ENCODE results near the gene ALK.

Gene ALK

DNA sequence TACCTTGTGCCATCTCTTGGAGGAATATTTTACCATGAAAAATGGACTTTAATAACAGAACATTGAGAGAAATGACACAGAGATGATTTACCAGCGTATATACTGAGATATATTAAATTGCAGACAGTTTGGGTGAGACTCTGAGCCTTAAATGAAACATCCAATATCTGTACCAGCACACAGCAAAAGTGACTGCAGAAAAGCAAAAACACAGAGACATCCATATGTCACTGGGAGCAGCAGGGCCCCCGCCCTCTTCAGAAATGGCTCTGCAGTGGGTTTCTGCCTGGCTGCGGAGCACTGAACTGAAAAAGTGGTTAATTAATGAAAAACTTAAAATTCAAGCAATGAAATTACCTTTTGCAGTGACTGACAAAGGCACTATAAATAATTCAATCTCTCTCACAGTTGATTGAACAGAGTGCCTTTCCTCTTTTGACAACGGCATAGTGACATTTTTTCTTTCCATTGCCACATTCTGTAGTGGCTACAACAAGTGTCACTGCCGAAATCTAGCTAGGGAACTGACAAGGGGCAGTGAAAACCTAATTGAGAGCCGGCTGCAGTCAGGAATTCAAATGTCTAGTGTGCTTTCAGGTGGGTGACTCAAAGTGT is 353.4 kb downstream of the ALK start:
- no peak for DNase-seq

DNA sequence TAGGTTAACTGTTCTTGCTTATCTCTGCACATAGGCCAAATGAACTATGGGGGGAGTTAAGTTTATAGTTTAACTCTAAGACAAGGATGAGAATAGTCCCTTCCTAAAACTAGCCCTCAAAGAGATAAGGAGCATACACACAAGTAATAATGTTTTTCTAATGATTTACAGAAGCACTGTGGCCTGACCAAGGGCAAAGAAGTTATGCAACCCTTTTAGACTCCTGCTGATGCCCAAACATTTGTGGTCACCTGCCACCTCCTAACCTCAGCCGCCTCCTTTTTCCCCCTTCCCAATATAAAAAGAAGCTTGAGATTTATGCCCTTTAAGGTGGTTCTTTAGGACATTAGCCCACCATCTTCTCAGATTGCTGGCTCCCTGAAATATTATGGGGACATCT is 357.7 kb downstream of the ALK start:
- DNase-seq = no peak

DNA sequence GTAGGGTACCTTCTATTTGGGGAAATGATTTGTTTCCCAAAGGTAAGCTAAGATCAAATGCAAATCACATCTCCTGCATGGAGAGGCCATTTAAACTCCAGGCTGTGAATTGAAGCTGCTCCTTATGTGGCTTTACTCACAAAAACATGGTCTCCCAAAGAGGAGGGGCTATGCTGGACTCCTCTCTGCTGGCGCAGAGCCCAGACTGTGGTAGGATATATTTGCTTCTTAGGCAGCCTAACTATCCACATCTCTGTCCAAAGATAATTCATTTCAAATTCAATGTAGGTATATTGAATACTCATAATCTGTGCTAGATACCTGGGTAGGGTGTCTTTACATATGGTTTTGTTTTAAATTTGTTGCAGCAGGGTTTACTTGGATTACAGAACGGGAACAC is 358.5 kb downstream of the ALK start:
- no peak for DNase-seq

DNA sequence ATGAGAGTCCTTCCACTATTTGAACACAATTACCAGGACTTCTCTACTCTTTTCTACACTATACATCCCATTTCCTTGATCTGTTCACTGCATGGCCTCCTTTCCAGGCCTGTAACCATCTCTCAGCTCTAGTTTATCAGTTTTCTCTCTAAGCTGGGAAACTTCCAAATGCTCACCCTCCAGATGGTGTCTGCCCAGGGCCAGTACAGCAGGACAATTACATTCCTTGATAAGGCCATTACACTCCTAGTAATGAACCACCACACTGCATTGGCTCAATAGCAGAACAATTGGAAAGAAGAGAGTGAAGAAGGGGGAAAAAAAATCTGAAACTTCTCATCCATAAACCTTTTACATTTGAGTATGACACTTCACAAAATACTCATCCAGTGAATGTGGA is 359.1 kb downstream of the ALK start:
- no peak for DNase-seq

DNA sequence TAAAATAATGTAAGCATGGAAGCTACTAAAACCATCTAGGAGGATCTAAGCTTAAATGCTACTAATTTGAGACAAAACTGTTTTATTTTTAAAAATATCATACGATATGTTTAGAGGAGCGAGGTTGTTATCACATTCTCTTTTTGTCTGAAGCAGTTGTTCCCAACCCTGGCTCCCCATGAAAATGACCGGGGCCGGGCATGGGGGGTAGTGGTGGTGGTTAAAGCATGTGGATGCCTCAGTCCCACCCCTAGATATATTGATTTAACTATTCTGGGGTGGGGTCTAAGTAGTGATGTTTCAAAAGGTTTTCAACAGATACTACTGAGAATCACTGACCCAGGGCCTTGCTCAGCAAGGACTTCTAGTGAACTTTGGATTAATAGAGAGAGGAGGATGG is 359.8 kb downstream of the ALK start:
- DNase-seq = no peak

- no peak for DNase-seq
These were observed 360.2 kb downstream of the ALK start for GRCh38 chr2:29561181-29561580.

DNA sequence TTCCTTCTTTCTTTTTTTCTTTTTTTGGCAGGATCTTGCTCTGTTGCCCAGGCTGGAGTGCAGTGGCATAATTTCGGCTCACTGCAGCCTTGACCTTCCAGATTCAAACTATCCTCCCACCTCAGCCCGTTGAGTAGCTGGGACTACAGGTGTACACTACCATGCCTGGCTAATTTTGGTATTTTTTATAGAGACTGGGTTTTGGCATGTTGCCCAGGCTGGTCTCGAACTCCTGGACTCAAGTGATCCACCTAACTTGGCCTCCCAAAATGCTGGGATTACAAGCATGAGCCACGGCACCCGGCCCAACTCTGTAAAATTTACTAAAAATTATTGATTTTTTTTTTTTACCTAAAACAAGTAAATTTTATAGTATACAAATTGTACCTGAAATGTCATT is 360.8 kb downstream of the ALK start:
- no peak for DNase-seq

DNA sequence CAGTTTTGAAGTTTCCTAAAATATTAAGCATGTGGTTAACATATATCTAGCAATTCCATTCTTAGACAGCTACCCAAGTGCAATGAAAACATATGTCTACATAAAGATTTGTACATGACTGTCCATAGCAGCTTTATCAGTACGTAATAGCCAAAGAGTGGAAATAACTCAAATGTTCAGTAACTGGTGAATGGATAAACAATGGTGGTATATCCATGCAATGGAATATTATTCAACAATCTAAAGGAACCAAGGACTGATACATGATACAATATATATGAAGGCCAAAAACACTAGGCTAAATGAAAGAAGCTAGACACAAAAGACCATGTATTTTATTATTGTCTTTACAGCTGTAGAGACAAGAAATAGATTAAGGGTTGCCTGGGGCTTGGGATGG is 361.4 kb downstream of the ALK start:
- no peak for DNase-seq

- no peak for DNase-seq
These were observed 361.8 kb downstream of the ALK start for GRCh38 chr2:29559578-29559977.

DNA sequence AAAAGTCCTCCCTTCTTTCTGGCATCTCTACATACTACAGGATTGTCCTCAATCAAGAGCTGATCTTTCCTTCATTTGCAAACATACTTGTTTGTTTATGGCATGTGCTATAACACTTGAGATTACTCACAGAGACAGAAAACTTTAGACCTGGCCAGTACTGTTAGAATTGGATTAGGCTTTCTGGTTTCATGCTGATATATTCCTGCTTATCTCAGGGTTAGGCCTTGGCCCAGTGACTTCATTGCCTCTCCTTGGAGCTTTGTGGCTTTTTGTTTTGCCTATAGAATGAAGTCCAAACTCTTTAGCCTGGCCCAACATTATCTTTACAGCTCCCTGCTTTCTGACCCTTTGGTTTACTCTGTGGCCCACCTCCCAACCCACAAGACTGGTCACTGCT is 363.3 kb downstream of the ALK start:
- DNase-seq = no peak

DNA sequence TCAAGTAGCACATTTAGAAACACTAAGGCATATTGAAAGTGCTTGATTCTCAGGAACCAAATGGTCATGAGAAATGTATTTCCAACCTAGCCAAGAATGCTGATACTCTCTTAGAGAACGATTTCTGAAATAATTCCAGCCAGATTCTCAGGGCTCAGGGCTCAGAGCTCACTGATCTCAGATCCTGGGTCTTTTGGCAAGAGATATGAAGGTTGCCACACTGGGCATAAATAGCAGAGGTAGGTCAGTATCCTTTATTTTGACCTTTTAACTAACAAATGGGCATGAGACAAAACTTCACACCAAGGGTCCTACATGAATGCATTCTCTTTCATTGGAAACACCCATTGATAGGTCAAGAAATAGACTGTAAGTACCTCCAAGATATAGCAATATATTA is 364.1 kb downstream of the ALK start:
- no peak for DNase-seq

- DNase-seq = no peak
These were observed 372.4 kb downstream of the ALK start for GRCh38 chr2:29549069-29549380.

GRCh38 chr2:29544917-29545316 is 376.5 kb downstream of the ALK start:
- no peak for DNase-seq

DNA sequence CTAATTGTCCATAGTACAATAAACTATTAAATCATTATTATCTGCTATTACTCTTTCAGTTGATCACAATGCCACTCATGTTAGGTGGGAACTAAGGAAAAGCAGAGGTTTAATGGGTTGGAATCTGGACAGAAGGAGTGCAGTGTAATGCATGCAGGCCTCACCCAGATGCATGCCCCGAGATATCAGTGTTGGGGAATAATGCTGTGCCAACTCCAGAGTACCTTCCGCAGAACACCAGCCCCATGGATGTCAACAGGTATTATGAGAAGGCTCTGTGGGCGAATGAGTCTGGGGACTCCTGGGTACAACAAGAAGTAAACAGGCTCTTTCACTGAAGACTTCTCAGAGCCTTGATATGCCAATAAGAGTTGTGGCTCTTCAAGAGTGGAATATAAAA is 377.4 kb downstream of the ALK start:
- no peak for DNase-seq

DNA sequence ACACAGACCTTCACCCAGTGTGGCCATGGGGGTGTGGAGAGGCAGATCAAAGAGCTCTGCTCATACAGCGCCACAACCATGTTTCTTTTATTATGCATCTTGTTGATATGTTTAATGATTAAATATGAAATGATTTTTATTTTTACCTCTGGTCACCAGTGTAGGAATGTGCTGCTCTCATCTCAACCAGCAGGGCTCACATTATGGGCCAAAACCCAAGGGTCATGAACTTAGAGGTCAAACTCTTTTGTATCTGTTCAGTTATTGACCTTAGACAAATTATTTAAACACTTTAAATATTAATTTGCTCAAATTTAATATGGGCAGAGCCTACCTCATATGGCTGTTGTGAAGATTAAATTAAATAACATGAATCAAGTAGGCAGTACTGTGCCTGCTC is 386.2 kb downstream of the ALK start:
- no peak for DNase-seq

DNA sequence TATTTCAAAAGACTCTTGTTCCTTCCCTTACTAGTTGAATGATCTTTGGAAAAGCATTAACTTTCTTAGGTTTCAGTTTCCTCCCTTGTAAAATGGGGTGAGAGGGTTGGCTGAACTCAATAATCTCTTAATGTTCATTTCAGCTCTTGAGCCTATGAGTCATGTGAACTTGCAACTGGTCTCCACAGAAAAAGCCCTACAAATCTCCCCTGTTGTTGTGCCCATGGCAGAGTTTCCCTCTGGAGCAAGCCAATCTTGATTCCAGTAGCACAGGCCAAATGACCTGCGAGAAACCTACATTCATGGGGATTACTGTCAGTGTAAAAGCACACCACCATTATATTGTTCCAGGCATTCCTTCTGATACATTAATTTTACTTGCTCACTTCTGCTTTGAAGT is 388.9 kb downstream of the ALK start:
- no peak for DNase-seq

DNA sequence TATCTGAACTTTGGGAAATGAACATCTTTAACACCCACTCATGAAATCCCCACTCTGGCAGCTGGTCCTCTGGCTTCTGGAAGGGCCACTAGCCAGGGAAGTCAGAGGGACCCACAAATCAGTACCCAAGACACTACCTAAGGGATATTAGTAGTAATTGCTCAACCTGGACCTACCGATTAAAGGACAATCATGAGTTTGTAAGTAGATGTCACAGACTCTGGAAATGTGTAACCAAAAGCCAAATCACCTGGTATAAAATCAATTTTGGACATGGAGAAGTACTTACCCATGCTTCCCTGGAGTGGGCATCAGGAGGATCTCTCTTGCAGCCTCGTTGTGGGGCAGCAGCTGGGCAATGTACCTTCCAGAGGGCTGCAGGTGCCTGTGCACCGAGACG is 389.8 kb downstream of the ALK start:
- DNase-seq = no peak

DNA sequence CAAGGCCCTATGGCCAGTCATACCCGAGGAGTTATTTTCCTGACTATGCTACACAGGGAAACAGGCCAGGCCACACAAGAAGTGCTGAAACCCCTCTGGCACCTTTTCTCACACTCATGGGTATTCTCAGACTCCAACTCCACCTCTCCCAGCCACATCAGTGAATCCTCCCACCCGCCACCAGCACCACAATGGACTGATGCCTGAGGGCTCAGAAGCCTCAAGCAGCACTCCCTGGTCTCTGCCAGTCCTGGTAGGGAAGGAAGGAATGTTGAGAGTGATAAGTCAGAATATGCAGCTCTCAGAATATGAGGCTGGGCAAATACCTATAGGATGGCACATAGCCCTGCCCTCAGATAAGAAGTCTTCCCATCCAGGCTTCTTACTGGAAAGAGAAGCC is 391.1 kb downstream of the ALK start:
- no peak for DNase-seq

DNA sequence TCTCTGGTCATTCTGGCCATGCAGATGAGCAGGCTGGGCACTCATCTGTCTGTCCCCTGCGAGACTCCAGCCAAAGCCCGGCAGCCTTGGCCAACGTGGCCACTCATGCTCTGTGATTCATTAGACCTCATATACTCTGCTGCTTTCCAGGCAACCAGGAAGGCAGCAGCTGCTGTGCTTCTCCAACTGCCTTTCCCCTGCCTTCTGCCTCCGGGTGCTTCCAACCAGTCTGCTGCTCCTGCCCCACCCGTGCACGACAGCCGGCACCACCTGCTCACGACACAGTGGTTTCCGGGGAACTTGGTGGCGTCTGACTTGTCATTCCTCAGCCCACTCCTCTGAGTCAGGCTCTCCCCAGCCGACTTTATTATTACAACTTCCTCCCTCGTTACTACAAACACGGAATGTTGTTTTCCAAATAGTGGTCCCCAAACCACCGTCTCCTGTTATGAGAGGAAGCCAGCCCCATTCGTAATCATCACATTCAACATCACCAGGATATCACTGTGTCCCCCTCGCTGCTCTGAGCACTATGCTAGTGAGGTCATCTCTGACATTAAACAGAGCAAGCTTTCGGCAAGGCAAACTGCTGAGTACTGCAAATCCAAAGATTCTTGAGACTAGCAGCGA is 392.4 kb downstream of the ALK start:
- DNase-seq = no peak

DNA sequence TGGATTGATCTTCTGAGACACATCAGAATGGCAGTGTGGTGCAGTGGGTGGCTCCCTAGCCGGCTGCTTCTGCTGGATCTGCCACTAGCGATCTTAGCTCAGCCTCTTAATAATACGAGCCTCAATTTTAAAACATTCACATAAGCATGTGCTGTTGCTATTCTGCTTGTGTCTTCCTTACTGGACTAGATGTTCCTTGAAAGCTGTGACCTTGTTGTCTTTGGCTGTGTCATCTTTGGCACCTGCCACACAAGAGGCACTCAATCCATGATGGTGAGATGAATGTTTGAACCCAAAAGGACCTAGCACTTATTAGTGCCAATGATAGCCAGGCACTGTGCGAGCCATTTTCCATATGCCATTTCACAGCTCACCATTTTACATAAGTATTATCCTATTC is 393.0 kb downstream of the ALK start:
- DNase-seq = no peak

GRCh38 chr2:29527947-29528346 is 393.4 kb downstream of the ALK start:
- DNase-seq = no peak

GRCh38 chr2:29526587-29527586 is 394.5 kb downstream of the ALK start:
- DNase-seq = no peak

DNA sequence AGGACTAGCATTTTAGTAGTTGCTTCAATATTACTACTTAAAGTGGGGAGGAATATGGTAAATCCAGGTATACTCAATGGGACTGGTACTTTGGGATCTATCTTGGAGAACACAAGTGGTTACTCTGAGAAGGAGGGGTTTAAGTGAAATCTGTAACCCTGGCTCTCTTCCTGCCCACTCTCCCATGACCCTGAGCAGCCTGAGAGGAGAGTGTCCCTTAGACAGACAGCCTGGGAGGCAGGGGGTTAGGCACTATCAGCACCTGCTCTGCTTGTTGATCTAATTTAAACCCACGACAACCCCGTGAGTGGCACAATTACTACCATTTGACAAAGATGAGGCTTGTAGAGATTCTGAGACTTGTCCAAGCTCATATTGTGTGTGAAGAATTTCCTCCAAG is 395.5 kb downstream of the ALK start:
- DNase-seq = no peak

GRCh38 chr2:29524652-29525051 is 396.7 kb downstream of the ALK start:
- DNase-seq = no peak
